NCI-H69 (cell line): Measurements from ENCODE around the gene HPCAL1.
A peak's percentile ranks its signal among the peaks of the same experiment; 100 is the strongest.

Source experiments
- DNase-seq: peaks from one replicate; lab custom pipeline; 2025; lab: John Stamatoyannopoulos, UW

The HPCAL1 gene

DNA sequence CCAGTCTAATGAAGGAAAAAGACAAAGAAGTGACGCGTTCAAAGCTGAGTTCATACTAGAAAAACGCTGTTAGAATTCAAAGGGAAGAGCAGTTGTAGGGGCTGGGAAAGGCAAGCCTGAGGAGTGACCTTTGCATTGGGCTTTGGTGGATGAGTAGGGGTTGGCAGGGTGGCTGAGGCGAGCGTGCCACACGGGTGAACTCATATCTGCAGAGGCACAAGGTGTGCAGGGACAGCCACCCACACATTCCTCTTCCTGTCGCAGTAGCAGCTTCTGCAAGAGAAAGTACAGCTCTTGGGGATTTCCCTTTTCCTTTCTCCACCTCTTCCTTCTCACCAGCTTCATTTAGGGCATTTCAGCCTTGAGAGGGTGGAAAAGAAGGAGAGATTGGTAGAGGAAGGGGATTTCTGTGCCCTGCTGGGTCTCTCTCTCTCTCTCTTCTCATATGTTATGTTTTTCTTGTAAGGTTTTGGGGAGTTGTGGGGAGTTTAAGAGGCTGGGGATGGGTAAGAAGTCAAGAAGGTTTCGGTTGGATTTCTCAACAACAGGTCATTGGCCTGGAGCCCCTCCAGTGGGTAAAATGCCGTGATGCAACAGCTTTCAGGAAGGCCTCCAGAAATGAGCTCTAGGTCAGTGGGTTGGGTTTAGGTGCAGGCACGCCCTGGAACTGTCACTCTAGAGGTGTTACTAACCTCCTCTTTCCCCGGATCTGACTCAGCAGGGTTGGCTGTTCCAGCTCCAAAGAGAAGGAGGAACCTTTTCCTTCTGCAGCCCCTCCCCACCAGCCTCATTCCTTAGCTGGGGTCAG, 105.3 kb downstream of the HPCAL1 start:
- DNase-seq: peak; percentile 79

DNA sequence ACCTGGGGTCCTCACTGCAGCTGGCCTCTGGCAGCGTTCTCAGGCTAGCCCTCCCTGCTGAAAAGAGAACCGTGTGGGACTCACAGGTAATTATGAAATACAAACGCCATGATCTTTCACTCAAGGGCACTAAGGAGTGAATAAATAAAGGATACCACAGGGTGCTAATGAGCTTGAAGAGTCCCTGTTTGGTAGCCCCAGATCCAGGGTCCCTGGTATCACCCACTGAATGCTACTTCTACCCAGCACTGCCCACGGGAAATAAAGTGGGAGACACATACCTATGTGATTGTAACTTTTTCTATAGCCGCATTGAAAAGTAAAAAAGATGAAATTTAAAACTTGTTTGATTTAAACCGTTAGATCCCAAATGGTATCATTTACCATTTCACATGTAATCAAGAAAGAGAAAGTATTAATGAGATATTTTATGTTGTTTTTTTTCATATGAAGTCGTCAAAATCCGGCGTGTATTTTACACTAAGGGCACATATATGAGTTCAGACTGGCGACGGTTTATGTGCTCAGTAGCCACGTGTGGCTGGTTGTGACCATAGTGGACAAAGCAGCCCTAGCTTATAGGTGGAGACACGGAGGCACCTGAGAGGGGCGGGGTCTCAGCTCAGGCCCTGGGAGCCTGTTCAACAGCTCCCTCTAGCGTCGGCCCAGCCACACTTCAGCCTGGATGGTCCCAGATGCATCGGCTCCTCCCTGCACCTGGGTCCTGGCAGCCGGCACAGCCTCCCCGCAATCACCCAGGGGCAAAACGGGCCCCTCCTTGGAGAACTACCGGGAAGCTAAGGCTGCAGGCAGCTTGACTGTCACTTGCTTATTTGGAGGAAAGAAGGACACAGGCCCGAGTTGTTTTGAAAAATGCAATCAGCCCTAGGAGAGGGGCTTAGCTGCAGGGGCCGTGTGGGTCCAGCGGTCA, 106.2 kb downstream of the HPCAL1 start:
- DNase-seq: peak; percentile 91

GRCh38 chr2:10410001-10410822, 107.5 kb downstream of the HPCAL1 start:
- no peak for DNase-seq

- DNase-seq: peak; percentile 15
These were observed 108.2 kb downstream of the HPCAL1 start for GRCh38 chr2:10410823-10411437.

DNA sequence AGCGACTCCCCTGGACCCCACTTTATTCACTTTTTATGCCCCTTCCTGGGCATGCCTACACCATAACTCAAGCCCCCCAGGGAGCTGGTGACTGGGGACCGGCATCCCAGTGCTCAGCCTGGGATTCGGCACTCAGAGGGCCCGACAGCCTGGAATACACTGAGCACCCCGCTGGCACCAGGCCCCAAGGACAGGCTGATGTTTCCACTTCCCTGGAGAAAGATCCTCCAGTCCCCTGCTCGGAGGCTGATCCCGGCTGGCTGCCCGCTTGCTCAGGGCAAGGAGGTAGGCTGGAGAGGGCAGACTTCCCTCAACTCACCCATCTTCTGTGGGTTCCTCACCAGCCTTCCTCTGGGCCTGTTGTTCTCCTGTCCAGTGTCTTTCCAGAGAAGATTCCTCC, 108.9 kb downstream of the HPCAL1 start:
- DNase-seq: no peak

- DNase-seq: peak; percentile 41
These were observed 109.7 kb downstream of the HPCAL1 start for GRCh38 chr2:10412380-10412779.

DNA sequence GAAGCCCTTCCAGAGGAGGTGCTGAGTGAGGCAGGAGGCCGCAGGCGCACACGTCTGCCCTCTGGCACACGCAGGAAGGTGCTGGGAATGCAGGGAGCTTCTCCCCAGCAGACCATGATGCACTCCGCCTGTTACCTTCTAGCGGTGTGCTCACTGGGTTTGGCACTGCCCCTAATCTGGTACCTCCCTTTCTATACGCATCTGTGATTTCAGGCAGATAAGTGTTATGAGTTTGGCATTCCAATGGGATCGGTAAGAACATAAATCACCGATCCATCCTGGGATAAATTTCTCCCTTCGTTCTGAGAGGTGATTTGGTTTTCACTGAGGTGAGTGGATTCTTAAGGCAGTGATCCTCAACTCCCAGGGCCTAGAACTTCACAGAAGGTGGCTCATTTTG, 110.8 kb downstream of the HPCAL1 start:
- no peak for DNase-seq

DNA sequence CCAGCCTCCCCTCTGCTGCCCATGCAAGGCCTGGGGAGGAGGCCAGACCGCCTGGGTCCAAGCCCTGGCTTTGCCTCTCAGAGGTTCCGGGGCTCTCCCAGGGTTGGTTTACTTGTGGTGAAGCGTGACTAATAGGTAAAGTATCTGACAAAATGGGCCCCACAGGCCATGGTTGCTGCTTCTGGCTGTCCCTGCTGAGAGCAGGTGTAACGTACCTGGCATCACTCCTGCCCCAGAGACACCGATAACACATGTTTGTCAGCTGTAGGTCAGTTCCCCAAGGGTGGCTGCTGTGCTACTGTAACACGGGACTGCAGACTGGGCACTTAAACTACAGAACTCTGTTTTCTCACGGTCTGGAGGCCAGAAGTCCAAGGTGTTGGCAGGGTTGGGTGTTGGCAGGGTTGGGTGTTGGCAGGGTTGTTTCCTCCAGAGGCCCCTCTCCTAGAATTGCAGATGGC, 111.3 kb downstream of the HPCAL1 start:
- DNase-seq: peak; percentile 62

DNA sequence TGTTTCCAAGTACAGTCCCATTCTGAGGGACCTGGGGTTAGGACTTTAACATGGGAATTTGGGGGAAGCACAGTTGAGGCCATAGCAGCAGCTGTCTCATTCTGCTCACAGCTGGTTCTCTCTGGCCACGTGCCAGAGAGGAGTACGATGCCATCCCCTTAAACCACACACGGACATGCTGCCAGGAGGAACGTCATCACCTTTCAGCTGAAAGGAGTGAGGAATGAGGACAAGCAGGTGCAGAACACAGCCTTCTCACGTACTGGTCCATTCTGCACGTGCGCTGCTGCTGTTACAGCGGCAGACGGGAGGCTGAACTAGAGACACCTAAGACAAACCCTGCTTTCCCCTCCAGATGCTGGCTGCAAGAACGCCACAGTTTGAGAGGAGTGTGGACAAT, 111.9 kb downstream of the HPCAL1 start:
- peak; percentile 83 for DNase-seq

- DNase-seq: peak; percentile 22
These were observed 112.3 kb downstream of the HPCAL1 start for GRCh38 chr2:10415048-10415447.

DNA sequence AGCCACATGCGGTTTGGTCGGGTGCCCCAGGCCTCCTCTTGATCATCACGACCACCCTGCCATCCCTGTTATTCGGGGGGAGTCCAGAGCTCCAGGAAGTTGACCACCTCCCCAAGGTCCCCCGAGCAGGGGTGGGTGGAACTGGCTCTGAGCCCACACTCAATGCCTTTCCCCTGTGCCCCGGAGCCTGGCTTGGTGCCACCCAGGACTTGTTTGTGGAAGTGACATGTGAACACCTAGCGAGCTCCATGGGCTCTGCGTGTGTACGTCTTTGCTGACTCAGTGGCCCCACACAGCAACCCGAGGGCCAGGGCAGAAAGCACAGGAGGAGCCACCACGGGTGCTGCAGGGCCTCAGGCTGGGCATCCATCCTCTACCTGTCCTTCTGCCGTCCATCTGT, 112.9 kb downstream of the HPCAL1 start:
- no peak for DNase-seq

DNA sequence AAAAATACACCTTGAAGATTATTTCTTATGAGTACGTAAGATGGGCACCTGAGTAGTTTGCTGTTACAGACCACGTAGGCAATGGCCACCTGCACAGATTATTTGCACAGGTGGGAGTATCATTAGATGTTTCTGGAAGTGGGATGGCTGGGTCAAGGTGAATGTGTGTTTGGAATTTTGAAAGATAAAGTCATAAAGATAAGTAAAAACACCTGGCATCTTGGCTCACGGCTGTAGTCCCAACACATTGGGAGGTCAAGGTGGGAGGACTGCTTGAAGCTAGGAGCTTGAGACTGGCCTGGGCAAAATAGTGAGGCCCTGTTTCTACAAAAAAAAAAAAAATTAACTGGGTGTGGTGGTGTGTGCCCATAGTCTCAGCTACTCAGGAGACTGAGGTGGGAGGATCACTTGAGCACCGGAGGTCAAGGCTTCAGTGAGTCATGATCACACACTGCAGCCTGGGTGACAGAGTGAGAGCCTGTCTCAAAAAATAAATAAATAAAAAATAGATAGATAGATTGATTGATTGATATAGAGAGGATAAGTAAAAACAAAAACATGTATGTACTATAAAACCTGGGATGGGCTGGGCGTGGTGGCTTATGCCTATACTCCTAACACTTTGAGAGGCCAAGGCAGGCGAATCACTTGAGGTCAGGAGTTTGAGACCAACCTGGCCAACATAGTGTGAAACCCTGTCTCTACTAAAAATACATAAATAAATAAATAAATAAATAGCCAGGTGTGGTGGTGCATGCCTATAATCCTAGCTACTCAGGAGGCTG, 115.0 kb downstream of the HPCAL1 start:
- DNase-seq: no peak

DNA sequence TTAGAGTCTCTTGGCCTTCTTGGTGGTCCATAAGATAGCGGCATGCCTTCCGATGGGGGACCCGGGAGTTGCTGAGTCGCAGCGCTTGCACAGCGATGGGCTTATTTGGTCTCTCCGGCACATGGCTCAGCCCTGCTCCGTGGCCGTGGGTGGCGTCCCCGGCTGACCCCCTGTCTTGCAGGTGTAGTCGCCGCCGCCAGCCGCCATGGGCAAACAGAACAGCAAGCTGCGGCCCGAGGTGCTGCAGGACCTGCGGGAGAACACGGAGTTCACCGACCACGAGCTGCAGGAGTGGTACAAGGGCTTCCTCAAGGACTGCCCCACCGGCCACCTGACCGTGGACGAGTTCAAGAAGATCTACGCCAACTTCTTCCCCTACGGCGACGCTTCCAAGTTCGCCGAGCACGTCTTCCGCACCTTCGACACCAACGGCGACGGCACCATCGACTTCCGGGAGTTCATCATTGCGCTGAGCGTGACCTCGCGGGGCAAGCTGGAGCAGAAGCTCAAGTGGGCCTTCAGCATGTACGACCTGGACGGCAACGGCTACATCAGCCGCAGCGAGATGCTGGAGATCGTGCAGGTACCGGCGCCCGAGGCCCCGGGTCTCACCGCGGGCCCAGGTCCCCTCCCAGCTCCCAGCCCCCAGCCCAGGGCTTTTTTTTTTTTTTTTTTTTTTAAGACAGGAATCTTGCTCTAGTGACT, 117.0 kb downstream of the HPCAL1 start:
- no peak for DNase-seq

- DNase-seq: no peak
These were observed 119.5 kb downstream of the HPCAL1 start for GRCh38 chr2:10422251-10422650.

- no peak for DNase-seq
These were observed 120.2 kb downstream of the HPCAL1 start for GRCh38 chr2:10422732-10423399.

GRCh38 chr2:10423400-10423774, 120.7 kb downstream of the HPCAL1 start:
- no peak for DNase-seq

- no peak for DNase-seq
These were observed 121.3 kb downstream of the HPCAL1 start for GRCh38 chr2:10424051-10424450.

GRCh38 chr2:10424916-10425505, 122.3 kb downstream of the HPCAL1 start:
- DNase-seq: no peak

GRCh38 chr2:10425699-10426098, 123.0 kb downstream of the HPCAL1 start:
- DNase-seq: no peak
